ENCODE measurements around the gene OR10P1.

The OR10P1 gene

DNA sequence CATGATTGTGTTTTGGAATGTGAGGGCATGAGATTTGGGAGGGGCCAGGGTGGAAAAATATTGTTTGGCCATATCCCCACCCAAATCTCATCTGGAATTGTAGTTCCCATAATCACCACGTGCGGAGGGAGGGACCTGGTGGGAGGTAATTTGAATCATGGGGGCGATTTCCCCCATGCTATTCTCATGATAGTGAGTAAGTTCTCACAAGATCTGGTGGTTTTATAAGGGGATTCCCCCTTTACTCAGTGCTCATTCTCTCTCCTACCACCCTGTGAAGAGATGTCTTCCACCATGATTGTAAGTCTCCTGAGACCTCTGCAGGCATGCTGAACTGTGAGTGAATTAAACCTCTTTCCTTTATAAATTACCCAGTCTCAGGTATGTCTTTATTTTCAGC lies 15.7 kb downstream of the OR10P1 start:
- peak; percentile 56 for DNase-seq

DNA sequence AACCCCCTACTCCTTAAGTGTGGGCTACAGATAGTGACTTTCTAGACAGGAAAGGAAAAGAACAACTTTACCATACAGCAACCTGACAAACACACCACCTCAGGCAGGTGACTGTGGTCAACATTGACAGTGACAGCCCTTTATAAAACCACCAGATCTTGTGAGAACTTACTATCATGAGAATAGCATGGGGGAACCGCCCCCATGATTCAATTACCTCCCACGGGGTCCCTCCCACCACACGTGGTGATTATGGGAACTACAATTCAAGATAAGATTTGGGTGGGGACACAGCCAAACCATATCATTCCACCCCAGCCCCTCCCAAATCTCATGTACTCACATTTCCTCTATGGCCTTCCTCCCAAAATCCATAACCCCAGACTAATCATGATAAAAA lies 16.3 kb downstream of the OR10P1 start:
- DNase-seq: peak; percentile 26

DNA sequence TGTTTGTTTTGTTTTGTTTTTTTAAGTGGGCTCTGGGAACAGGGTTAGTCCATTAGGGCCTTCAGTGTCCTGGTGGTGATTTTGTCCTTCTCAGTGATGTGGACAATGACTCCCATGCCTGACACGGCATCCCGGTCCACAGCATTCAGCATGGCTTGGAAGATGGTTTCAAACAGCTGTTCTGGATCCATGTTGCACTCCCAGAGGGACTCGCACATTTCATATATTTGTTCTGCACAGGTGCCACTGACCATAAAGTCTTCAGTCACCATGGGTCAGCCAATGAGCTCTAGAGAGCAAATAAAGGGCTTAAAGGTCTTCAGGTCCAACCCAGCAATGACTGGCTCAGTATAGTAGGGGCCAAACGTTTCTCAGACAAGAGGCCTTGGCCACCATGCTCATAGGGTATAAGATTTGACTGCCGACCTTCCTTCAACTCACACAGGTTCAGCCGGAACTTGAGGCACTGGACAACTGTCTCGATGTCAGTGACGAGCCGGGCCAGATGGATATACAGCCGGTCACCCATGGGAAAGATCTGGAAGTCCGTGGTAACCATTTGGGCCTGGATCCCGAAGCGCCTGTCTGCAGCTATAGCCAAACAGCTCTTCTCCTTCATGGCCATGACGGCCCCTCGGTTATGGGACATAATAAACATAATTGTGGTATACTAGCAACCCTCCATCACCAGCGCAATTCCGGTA lies 18.0 kb downstream of the OR10P1 start:
- DNase-seq: no peak

DNA sequence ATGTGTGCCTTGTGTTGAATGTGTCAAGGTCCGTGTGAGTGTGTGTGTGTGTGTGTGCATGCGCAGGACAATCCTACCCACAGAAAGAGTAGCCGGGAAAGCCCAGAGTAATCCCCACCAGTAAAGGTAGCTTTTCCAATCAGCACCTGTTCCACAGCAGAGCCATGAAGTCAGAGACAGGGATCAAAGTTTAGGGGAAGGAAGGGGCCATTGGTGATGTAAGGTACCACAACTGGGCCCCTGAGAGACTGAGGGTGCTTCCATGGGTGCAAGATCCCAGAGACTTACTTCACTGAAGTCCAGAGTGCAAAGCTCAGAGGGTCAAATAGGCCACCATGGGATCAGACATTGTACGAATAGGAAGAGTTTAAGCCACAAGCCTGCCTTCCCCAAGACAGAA lies 20.5 kb downstream of the OR10P1 start:
- no peak for DNase-seq

DNA sequence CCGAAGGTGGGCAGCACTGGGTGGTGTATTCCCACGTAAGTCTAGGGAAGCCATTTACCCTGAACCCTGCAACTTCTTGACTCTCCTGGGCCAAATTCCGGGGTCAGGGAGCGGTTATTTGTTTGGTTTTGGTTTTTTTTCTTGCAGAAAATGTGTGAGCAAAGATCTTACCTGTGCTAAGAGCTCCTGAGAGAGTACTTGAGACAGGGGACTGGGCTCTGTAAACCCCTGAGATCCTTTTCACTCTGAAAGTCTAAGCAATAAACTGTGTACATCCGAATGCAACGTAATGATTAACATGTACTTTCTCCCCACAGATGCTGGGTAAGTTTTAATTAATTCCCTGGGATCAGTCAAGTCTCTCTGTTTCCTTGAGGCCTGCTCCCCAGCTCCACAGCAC lies 21.5 kb downstream of the OR10P1 start:
- DNase-seq: no peak

DNA sequence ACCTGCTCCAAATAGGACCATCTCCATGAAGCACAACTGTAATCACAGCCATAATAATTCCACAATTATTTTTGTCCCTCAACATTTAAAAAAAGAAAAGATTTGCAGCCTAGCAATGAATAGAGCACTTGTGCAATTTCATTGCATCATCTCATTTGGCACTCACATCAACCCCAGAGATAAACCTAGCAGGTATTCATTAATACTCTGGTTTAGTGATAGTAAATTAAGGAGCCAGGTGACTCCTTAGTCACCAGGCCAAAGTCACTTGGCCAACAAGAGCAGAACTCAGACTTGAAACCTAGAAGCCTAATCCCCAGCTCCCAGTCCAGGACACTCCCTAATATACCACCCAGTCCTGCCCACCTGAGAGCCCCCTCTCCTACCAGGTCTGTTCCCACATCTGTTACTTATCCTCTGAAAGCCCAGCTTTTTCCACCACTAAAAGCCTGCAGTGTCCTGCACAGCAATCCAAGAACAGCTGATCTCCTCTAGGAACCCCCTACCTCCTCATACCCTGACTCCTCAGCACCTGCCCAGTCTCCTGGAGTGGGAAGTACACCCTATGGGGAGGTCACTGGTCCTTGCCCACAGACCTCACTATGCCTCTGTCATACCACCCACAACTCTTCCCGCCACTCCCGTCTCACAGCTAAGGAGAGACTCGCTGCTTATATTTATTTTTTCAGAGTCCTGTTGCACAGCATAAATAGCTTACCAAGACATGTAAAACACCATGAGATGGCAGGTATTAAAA lies 22.1 kb downstream of the OR10P1 start:
- no peak for DNase-seq

DNA sequence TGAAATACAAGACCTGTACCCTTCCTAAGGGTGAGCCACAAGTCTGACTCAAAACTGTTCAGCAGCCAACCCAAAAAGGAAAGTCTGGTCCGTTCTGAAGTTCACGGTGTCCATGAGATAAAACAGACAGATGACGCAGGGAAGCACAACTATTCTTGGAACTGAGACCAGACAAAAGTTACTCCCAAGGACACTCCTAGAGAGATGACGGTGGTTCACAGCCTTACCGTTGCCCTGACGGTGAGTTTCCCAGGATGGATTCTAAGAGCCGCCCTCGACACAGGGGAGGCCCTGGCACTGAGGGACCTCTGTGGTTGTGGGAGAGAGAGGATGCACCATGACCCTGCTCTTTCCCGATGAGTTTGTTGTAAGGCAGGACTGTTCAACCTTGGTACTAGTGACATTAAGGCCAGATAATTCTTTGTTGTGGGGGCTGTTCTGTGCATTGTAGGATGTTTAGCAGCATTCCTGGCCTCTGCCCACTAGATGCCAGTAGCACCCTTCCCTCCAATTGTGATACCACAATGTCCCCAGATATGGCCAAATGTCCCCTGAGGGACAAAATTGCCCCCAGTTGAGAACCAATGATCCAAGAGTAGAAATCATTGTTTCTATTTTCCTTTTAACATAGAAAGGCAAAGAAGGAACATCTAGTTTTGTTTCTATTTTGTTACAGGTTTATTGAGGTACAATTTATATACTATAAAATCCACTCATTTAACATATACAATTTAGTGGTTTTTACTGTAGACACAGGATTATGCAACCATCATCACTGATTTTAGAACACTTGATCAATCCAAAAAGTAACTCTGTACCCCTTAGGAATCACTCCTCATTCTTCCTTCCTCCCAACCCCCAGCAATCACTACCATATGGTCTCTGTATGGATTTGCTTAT lies 23.0 kb downstream of the OR10P1 start:
- DNase-seq: no peak

DNA sequence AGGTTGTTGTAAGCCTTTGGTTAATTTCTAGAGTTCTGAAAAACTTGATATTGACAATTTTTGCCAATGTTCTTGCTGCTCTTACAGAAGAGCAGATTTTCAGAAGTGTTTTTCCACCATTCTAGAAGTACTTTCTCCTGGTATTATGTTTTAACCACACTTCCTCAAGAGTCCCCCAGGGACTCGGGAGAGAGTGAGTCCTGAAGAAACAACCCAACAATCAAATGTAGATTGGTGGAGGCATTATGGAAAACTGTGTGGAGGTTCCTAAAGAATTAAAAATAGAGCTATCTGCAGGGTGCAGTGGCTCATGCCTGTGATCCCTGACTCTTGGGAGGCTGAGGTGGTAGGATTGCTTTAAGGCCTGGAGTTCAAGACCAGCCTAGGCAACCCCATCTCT lies 26.7 kb downstream of the OR10P1 start:
- no peak for DNase-seq

DNA sequence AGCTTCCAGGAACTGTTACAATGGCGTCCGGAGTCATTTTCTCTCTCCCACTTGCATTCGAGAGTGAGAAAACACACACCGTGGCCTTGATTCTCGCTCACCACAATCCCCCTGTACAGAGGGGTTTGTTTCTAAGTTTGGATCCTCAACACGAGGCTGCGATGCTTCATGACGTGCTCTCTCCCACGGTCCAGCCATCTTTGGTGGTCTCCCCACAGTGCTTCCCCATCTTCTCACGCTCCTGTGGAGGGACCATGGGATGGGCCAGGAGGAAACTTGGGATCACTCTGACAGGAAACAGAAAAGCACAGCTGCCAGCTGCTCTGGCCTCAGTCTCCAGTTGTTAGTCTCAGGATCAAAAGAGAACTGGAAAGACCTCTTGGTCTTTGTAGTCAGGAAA lies 28.1 kb downstream of the OR10P1 start:
- DNase-seq: no peak

DNA sequence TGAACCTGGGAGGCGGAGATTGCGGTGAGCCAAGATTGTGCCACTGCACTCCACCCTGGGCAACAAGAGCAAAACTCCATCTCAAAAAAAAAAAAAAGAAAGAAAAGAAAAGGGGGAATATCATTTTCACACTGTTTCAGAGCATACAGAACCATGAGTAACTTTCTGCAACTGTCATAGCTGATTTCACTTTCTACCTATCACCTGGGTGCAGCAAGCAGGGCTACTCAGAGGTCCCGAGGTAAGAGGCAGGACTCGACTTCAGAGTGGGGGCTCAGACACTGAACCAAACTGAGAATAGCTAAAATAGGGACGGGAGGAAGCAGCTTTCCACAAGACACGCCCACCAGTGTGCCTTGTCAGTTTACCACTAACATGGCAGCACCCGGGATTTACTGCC lies 29.8 kb downstream of the OR10P1 start:
- DNase-seq: no peak

DNA sequence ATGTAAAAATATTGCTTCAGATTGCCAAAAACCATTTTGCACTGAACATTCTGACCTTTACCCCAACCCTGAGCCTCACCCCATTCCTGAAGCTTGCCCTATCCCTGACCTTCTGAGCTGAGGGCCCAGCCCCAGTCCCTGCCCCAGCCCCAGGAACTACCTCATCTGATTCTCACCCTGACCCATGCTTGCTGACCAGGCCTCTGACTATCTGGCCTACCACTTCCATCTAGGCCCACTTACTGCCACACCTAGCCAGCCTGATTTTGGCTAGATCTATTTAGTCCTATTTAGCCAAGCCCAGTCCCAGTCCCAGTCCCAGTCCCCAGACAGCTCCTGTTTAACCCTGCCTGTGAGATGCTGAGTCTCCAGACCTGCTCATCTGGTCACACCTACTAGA lies 33.6 kb downstream of the OR10P1 start:
- DNase-seq: no peak

DNA sequence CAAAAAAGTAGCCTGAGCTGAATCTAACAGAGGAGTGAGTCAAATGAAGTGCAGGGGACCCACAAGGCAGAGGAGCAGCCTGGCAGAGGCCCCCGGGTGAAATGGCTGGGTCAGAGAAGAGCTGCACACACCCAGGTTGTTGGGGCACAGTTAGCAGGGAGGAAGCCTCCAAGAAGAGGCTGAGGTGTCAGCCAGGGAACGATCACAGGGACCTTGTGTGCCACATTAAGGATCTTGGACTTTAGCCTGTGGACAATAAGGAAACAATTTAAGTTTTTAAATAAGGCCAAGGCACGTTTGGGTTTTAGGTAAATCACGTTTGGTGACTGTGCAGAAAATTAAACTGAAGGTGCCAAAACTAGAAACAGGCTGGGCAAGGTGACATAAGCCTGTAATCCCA lies 35.1 kb downstream of the OR10P1 start:
- no peak for DNase-seq

DNA sequence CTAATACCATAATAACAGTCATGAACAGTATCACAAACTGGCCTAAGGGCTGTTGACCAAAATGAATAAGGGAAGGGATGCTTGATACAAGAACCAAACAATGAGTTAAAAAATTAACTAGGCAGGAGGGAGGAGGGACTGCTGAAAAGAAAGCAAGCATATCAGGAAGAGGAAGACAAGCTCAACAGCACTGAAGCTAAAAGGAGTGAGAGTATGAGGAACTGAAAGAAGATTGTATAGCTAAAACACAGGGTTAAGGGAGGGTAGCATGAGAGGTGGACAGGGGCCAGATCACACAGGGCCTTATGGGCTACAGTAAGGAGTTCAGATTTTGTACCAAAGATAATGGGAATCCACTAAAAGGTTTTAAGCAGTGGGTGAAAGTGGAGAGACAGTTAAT lies 36.9 kb downstream of the OR10P1 start:
- DNase-seq: no peak

DNA sequence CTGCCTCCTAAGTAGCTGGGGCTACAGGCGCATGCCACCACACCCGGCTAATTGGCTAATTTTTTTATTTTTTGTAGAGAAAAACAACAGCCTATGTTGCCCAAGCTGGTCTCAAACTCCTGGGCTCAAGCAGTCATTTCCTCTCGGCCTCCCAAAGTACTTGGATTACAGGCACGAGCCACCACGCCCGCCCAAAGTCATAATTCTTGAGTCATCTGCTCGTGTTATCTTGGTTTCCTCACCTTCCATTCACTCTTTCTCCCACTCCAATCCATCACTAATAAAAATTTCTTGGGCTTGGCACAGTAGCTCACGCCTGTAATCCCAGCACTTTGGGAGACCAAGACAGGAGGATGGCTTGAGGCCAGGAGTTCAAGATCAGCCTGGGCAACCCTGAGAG lies 39.0 kb downstream of the OR10P1 start:
- DNase-seq: no peak

DNA sequence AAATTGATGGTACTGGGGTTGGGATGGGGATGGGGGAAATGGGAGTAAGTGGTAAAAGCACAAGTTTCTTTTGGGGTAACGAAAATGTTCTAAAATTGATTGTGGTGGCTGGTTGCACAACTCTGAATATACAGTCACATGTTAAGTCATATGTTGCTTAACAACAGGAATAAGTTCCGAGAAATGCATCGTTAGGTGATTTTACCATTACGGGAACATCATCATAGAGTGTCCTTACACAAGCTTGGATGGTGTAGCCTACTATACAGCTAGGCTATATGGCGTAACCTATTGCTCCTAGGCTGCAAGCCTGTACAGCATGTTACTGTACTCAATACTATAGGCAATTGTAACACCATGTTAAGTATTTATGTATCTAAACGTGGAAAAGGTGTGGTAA lies 40.0 kb downstream of the OR10P1 start:
- no peak for DNase-seq

DNA sequence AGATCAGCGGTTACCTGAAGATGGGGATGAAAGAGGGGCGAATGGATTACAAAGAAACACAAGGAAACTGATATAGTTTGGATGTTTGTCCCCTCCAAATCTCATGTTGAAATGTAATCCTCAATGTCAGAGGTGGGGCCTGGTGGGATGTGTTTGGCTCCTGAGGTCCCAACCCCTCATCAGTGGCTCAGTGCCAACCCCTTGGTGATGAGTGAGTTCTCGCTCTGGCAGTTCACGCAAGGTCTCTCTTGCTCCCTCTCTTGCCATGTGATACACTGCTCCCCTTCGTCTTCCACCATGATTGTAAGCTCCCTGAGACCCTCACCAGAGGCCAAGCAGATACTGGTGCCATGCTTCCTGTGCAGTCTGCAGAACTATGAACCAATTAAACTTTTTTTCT lies 43.0 kb downstream of the OR10P1 start:
- DNase-seq: no peak

DNA sequence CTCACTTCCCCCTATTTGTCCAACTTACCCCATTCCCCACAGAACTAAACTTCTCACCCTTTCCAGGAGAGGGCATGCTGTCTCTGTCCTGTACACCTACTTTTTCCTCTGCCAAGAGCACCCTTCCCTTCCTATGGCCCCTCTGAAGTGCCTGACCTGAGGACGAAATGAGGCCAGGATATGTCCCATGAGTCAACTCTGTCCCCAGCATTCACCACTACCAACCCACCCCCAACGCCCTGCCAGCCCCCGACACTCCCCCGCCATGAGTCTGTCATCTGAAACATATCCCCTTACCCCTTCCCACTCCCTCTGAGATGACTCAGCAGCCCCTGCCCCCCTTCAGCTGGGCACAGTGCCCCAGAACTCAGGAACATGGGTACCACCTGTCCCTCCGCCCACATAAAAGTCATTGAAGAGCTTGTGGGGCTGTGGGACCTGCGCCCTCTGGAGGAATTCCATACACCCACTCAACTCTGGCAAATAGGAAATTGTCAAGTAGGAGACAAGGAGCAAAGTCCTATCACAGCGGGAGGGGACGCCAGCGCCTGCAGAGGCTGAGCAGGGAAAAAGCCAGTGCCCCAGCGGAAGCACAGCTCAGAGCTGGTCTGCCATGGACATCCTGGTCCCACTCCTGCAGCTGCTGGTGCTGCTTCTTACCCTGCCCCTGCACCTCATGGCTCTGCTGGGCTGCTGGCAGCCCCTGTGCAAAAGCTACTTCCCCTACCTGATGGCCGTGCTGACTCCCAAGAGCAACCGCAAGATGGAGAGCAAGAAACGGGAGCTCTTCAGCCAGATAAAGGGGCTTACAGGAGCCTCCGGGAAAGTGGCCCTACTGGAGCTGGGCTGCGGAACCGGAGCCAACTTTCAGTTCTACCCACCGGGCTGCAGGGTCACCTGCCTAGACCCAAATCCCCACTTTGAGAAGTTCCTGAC lies 44.7 kb downstream of the OR10P1 start:
- DNase-seq: no peak

DNA sequence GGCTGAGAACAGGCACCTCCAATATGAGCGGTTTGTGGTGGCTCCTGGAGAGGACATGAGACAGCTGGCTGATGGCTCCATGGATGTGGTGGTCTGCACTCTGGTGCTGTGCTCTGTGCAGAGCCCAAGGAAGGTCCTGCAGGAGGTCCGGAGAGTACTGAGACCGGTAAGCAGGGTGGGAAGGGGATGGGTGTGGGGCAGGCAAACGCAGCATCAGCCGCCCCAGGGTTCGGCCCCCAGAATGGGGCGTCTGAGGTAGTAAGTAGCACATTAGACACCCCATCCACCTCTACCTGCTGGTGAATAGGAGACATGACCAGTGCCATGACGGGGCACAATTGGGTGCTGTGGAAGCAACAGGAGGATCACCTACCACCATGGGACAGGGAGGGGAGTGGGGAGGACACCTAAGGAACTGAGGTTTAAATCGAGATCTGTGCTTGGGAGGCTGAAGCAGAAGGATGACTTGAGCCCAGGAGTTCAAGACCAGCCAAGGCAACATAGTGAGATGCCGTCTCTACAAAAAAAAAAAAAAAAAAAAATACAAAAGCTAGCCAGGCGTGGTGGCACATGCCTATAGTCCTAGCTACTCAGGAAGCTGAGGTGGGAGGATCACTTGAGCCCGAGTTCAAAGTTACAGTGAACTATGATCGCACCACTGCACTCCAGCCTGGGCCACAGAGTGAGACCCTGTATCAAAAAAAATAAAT lies 45.5 kb downstream of the OR10P1 start:
- no peak for DNase-seq

DNA sequence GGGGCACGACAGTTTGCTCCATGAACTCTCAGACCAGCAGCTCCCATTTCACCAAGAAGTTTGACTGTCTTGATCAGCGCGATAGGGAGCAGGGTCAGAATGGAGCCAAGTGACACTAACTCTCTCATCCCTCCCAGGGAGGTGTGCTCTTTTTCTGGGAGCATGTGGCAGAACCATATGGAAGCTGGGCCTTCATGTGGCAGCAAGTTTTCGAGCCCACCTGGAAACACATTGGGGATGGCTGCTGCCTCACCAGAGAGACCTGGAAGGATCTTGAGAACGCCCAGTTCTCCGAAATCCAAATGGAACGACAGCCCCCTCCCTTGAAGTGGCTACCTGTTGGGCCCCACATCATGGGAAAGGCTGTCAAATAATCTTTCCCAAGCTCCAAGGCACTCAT lies 47.0 kb downstream of the OR10P1 start:
- no peak for DNase-seq

DNA sequence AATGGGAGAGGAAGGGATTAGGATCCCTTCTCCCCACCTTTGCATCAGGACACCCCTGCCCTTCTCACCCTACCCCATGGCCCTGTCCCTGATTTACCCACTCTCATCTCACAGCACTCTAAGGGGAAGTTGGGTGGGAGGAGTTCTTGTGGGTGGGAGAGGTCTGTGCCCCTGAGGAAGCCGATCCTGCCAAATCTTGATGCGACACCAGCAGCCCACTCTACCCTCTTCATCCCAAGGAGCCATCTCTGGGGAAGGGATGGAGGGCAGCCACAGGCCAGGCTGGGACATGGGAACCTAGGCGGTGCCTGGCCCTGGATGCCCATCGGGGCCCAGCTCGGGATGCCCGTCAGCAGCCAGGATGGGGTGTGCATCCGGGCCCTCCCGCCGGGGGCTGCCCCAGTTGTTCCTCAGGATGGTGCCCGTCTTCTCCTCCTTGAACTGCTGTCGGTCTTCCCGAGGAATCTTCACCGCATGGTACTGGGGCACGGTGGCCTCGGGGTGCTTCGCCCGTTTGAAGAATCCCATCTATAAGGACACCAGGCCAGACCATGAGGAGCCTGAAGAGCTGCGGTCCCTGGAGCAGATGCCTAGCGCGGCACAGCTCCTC lies 48.2 kb downstream of the OR10P1 start:
- DNase-seq: no peak

DNA sequence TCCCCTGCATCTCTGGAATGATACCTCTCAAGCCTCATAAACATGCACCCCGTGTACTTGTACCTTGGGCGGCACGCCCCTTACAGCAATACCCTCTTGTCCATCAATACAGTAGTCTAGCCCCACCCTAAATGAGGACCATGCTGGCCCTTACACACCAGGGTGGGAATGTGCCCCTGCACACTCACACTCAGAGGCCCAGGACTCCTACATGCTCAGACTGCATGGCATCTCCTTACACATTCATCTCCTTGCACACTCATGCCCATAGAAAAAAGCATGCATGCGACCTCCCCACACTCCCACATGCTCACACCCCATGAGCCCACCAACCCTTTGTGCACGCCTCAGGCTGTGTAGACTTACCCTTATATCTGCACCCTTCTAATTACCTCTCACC lies 49.0 kb downstream of the OR10P1 start:
- DNase-seq: no peak
